Measurements from ENCODE around the gene CPSF4. TPM values are rescaled to one million over a fixed set of nuclear protein-coding genes. Genes with fewer than 3 reads are reported as not detected.
A peak's percentile ranks its signal among the peaks of the same experiment; 100 is the strongest.

The CPSF4 gene
- total and polyA plus RNA-seq, 7 experiments from 2014 or later: 22.4 to 69.4 (median 42.9) TPM

- Histone ChIP-seq H3K4me1 (ENCODE audit: control insufficient read depth in 2 of 2, insufficient read depth in 2 of 2, low read length in 2 of 2) (peaks cover 0 to 1% of the 10 kb centered on the region in 2 donors), H3K4me3 (ENCODE audit: low read length) (no peak overlapping the region), H3K36me3 (ENCODE audit: control insufficient read depth in 2 of 3, insufficient read depth in 3 of 3, low read length in 3 of 3) (peaks cover 0 to 92% (median 34%) of the 10 kb centered on the region in 3 experiments), H3K27me3 (ENCODE audit: control insufficient read depth in 2 of 2, insufficient read depth in 2 of 2, low read length in 2 of 2) (no peaks in the 10 kb centered on the region), H3K27ac (ENCODE audit: low read depth, low read length) (peak overlapping the region; percentile 6), H3K9me3 (ENCODE audit: control insufficient read depth in 2 of 3, low read length in 3 of 3) (no peaks in the 10 kb centered on the region)
- ChIA-PET CTCF (interaction anchor here (0.7 kb wide), 1 partner anchor 33 kb away, joined by 3 read pairs; no protein-coding TSS in a partner anchor), POLR2A (interaction anchor here (0.6 to 3.0 kb wide), 6 partner anchors 9 to 109 kb away, joined by 3 to 22 read pairs (median 4); partner anchors contain the start of genes BUD31 and PDAP1)
- Mint-ChIP-seq H3K27ac (peak overlapping the region in 8 of 9 donors; percentile 67 to 81 (median 74)), H3K4me3 (no peak overlapping the region), H3K4me1 (peaks cover 9 to 27% (median 21%) of the 10 kb centered on the region in 7 donors), H3K9me3 (peaks cover 0 to 5% (median 0%) of the 10 kb centered on the region in 11 donors), H3K36me3 (peaks cover 8 to 25% (median 20%) of the 10 kb centered on the region in 5 donors), H3K27me3 (no peaks in the 10 kb centered on the region)
- ATAC-seq (no peak), DNase-seq (no peak)
- intact Hi-C loops (cut with micrococcal nuclease): no loop called here
These were observed 39.8 kb upstream of the CPSF4 start for GRCh38 chr7:99398891-99399445.

- CTCF ChIA-PET: interaction anchor here (0.7 kb wide), 1 partner anchor 34 kb away, joined by 3 read pairs; no protein-coding TSS in a partner anchor
- H3K27ac Mint-ChIP-seq: peak overlapping the region in 7 of 9 donors; percentile 6 to 84 (median 58)
- Histone ChIP-seq H3K36me3 (ENCODE audit: control insufficient read depth in 2 of 3, insufficient read depth in 3 of 3, low read length in 3 of 3) (peaks cover 0 to 93% (median 28%) of the 10 kb centered on the region in 3 experiments), H3K4me1 (ENCODE audit: control insufficient read depth in 2 of 2, insufficient read depth in 2 of 2, low read length in 2 of 2) (no peaks in the 10 kb centered on the region), H3K27me3 (ENCODE audit: control insufficient read depth in 2 of 2, insufficient read depth in 2 of 2, low read length in 2 of 2) (no peaks in the 10 kb centered on the region), H3K27ac (ENCODE audit: low read depth, low read length) (peak overlapping the region; percentile 6), H3K4me3 (ENCODE audit: low read length) (no peak overlapping the region), H3K9me3 (ENCODE audit: control insufficient read depth in 2 of 3, low read length in 3 of 3) (no peaks in the 10 kb centered on the region)
- peaks cover 12 to 30% (median 24%) of the 10 kb centered on the region in 7 donors for H3K4me1 Mint-ChIP-seq
- no peaks in the 10 kb centered on the region for H3K27me3 Mint-ChIP-seq
- DNase-seq: no peak
- no peak overlapping the region for H3K4me3 Mint-ChIP-seq
- no peak for ATAC-seq
- peaks cover 0 to 5% (median 0%) of the 10 kb centered on the region in 11 donors for H3K9me3 Mint-ChIP-seq
- intact Hi-C loops (cut with micrococcal nuclease): no loop called here
- POLR2A ChIA-PET: interaction anchor here (0.7 to 3.0 kb wide), 4 partner anchors 8 to 108 kb away, joined by 3 to 22 read pairs (median 4); partner anchors contain the start of genes BUD31 and PDAP1
- H3K36me3 Mint-ChIP-seq: peaks cover 8 to 32% (median 20%) of the 10 kb centered on the region in 5 donors
These were observed 39.1 kb upstream of the CPSF4 start for GRCh38 chr7:99399597-99399996.

- intact Hi-C loops (cut with micrococcal nuclease): loop anchor here in 1 of 2 donors (10.0 kb wide), 1 partner anchor 682 kb away; the partner anchor contains the start of genes COPS6 and ZNF3
- H3K9me3 Mint-ChIP-seq: peaks cover 0 to 4% (median 0%) of the 10 kb centered on the region in 11 donors
These were observed 35.9 kb upstream of the CPSF4 start for GRCh38 chr7:99402854-99403253.

GRCh38 chr7:99403764-99404163 lies 35.0 kb upstream of the CPSF4 start:
- no peak for ATAC-seq
- H3K4me3 Mint-ChIP-seq: peak overlapping the region in 1 of 10 donors; percentile 9
- H3K36me3 Mint-ChIP-seq: peaks cover 8 to 28% (median 14%) of the 10 kb centered on the region in 5 donors
- Histone ChIP-seq H3K36me3 (ENCODE audit: control insufficient read depth in 2 of 3, insufficient read depth in 3 of 3, low read length in 3 of 3) (peaks cover 0 to 55% (median 14%) of the 10 kb centered on the region in 3 experiments), H3K27me3 (ENCODE audit: control insufficient read depth in 2 of 2, insufficient read depth in 2 of 2, low read length in 2 of 2) (no peaks in the 10 kb centered on the region), H3K27ac (ENCODE audit: low read depth, low read length) (no peak overlapping the region), H3K9me3 (ENCODE audit: control insufficient read depth in 2 of 3, low read length in 3 of 3) (no peaks in the 10 kb centered on the region), H3K4me3 (ENCODE audit: low read length) (no peak overlapping the region), H3K4me1 (ENCODE audit: control insufficient read depth in 2 of 2, insufficient read depth in 2 of 2, low read length in 2 of 2) (peaks cover 18 to 21% of the 10 kb centered on the region in 2 donors)
- peaks cover 0 to 5% (median 0%) of the 10 kb centered on the region in 11 donors for H3K9me3 Mint-ChIP-seq
- no peak for DNase-seq
- no peaks in the 10 kb centered on the region for H3K27me3 Mint-ChIP-seq
- intact Hi-C loops (cut with micrococcal nuclease): loop anchor here in 1 of 2 donors (10.0 kb wide), 1 partner anchor 681 kb away; the partner anchor contains the start of genes COPS6 and ZNF3
- peak overlapping the region in 7 of 9 donors; percentile 43 to 83 (median 75) for H3K27ac Mint-ChIP-seq
- ChIA-PET CTCF (no interaction called here), POLR2A (interaction anchor here (0.7 to 6.3 kb wide), 6 partner anchors 11 to 28 kb away, joined by 3 to 24 read pairs (median 3); no protein-coding TSS in a partner anchor)
- H3K4me1 Mint-ChIP-seq: peaks cover 26 to 49% (median 32%) of the 10 kb centered on the region in 7 donors

More at GRCh38 chr7:99402854-99403253, 35.9 kb upstream of the CPSF4 start:
- DNase-seq (no peak), ATAC-seq (no peak)
- peaks cover 0 to 64% (median 14%) of the 10 kb centered on the region in 3 experiments for H3K36me3 ChIP-seq (ENCODE audit: control insufficient read depth in 2 of 3, insufficient read depth in 3 of 3, low read length in 3 of 3)
- no peaks in the 10 kb centered on the region for H3K9me3 ChIP-seq (ENCODE audit: control insufficient read depth in 2 of 3, low read length in 3 of 3)
- Mint-ChIP-seq H3K36me3 (peaks cover 8 to 30% (median 17%) of the 10 kb centered on the region in 5 donors), H3K4me1 (peaks cover 28 to 48% (median 35%) of the 10 kb centered on the region in 7 donors), H3K4me3 (no peak overlapping the region), H3K27ac (peak overlapping the region in 7 of 9 donors; percentile 6 to 84 (median 53)), H3K27me3 (no peaks in the 10 kb centered on the region)
- no peak overlapping the region for H3K27ac ChIP-seq (ENCODE audit: low read depth, low read length)
- H3K4me3 ChIP-seq (ENCODE audit: low read length): no peak overlapping the region
- POLR2A ChIA-PET: interaction anchor here (1.0 to 6.3 kb wide), 4 partner anchors 10 to 27 kb away, joined by 3 to 24 read pairs (median 3); no protein-coding TSS in a partner anchor
- CTCF ChIA-PET: no interaction called here
- H3K4me1 ChIP-seq (ENCODE audit: control insufficient read depth in 2 of 2, insufficient read depth in 2 of 2, low read length in 2 of 2): peaks cover 16 to 20% of the 10 kb centered on the region in 2 donors
- no peaks in the 10 kb centered on the region for H3K27me3 ChIP-seq (ENCODE audit: control insufficient read depth in 2 of 2, insufficient read depth in 2 of 2, low read length in 2 of 2)

GRCh38 chr7:99404235-99404976 lies 34.3 kb upstream of the CPSF4 start:
- Mint-ChIP-seq H3K4me3 (peak overlapping the region in 1 of 10 donors; percentile 56), H3K9me3 (peaks cover 0 to 5% (median 0%) of the 10 kb centered on the region in 11 donors), H3K27me3 (no peaks in the 10 kb centered on the region), H3K4me1 (peaks cover 25 to 55% (median 32%) of the 10 kb centered on the region in 7 donors), H3K36me3 (peaks cover 12 to 28% (median 14%) of the 10 kb centered on the region in 5 donors), H3K27ac (peak overlapping the region in 8 of 9 donors; percentile 43 to 83 (median 72))
- intact Hi-C loops (cut with micrococcal nuclease): loop anchor here in 1 of 2 donors (10.0 kb wide), 1 partner anchor 680 kb away; the partner anchor contains the start of genes COPS6 and ZNF3
- Histone ChIP-seq H3K4me1 (ENCODE audit: control insufficient read depth in 2 of 2, insufficient read depth in 2 of 2, low read length in 2 of 2) (peaks cover 18 to 21% of the 10 kb centered on the region in 2 donors), H3K9me3 (ENCODE audit: control insufficient read depth in 2 of 3, low read length in 3 of 3) (no peaks in the 10 kb centered on the region), H3K4me3 (ENCODE audit: low read length) (no peak overlapping the region), H3K36me3 (ENCODE audit: control insufficient read depth in 2 of 3, insufficient read depth in 3 of 3, low read length in 3 of 3) (peaks cover 0 to 54% (median 14%) of the 10 kb centered on the region in 3 experiments), H3K27ac (ENCODE audit: low read depth, low read length) (no peak overlapping the region), H3K27me3 (ENCODE audit: control insufficient read depth in 2 of 2, insufficient read depth in 2 of 2, low read length in 2 of 2) (no peaks in the 10 kb centered on the region)
- no peak for ATAC-seq
- CTCF ChIA-PET: no interaction called here
- no peak for DNase-seq
- POLR2A ChIA-PET: interaction anchor here (0.7 to 6.3 kb wide), 4 partner anchors 11 to 27 kb away, joined by 3 to 24 read pairs (median 4); no protein-coding TSS in a partner anchor

GRCh38 chr7:99404977-99405320 lies 33.8 kb upstream of the CPSF4 start:
- peak overlapping the region in 5 of 9 donors; percentile 20 to 75 (median 56) for H3K27ac Mint-ChIP-seq
- Histone ChIP-seq H3K4me3 (ENCODE audit: low read length) (no peak overlapping the region), H3K9me3 (ENCODE audit: control insufficient read depth in 2 of 3, low read length in 3 of 3) (no peaks in the 10 kb centered on the region), H3K36me3 (ENCODE audit: control insufficient read depth in 2 of 3, insufficient read depth in 3 of 3, low read length in 3 of 3) (peaks cover 0 to 48% (median 14%) of the 10 kb centered on the region in 3 experiments), H3K27me3 (ENCODE audit: control insufficient read depth in 2 of 2, insufficient read depth in 2 of 2, low read length in 2 of 2) (no peaks in the 10 kb centered on the region), H3K27ac (ENCODE audit: low read depth, low read length) (no peak overlapping the region), H3K4me1 (ENCODE audit: control insufficient read depth in 2 of 2, insufficient read depth in 2 of 2, low read length in 2 of 2) (peaks cover 19 to 25% of the 10 kb centered on the region in 2 donors)
- ATAC-seq (no peak), DNase-seq (no peak)
- H3K4me1 Mint-ChIP-seq: peaks cover 30 to 60% (median 38%) of the 10 kb centered on the region in 7 donors
- H3K9me3 Mint-ChIP-seq: peaks cover 0 to 5% (median 0%) of the 10 kb centered on the region in 11 donors
- POLR2A ChIA-PET: interaction anchor here (6.3 kb wide), 1 partner anchor 12 kb away, joined by 24 read pairs; no protein-coding TSS in a partner anchor
- peaks cover 12 to 28% (median 14%) of the 10 kb centered on the region in 5 donors for H3K36me3 Mint-ChIP-seq
- H3K4me3 Mint-ChIP-seq: peak overlapping the region in 1 of 10 donors; percentile 24
- CTCF ChIA-PET: no interaction called here
- no peaks in the 10 kb centered on the region for H3K27me3 Mint-ChIP-seq
- intact Hi-C loops (cut with micrococcal nuclease): loop anchor here (5.0 to 10.0 kb wide), 3 partner anchors 33 to 680 kb away; partner anchors contain the start of genes ARPC1B (in 1 of the 2), COPS6 (in 1 of the 2), SMURF1 (in 1 of the 2) and ZNF3 (in 1 of the 2)

Measured in naive thymus-derived CD4-positive, alpha-beta T cell (primary cell).